Stimulated activated CD8-positive, alpha-beta memory T cell treated with anti-CD3 and anti-CD28 coated beads, Interleukin-4, amount 100 ng/mL, for 24 hours (primary cell): ENCODE data around the gene ELL2.
A peak's percentile ranks its signal among the peaks of the same experiment; 100 is the strongest.

Experiments used
- DNase-seq: peaks from one replicate; pipeline ENCODE4 v3.0.0-alpha.2; 2020; ENCODE audit warnings: low read depth

The ELL2 gene

DNA sequence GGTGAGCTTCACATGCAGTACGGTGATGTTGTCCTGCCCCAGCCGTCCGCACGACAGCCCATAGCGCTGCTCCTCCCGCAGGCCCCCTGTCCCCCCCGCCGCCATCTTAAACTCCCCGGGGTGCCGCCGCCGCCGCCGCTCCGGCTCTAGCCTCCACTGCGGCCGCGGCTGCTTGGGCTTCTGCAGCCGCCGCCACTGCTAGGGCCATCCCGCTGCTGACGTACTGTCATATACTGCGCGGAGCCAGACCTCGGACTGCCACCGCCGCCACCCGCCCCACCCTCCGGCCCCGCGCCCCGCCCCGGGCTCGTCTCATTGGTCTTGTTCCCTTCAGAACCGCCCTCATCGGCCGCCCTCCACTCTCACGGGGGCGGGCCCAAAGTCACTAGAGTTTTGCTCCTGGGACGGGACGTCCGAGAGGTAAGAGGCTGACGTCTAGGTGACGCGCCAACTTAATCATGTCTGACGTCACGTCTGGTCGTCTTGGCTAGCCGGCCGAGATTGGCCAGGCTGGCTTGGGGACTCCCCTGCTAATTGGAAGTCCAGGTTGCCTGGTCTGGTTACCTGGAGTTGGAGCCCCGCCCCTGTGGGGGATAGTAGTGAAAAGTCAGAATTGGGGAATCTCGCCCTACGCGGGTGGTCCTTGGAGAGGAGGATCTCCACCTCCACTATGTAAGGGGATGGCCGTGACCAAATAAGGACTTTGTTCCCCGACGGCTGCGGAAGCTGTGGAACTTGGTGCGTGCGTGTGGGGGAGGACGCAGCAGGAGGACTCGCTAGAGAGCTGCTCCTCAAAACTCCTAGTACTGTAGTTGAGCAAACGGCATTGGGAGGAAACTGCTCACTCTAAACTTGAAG lies at the start of gene ELL2:
ELL2 (minus strand) TSS at position 235 of the 858 bp plus-strand sequence; CDS start at position 105, 130 bp downstream.
- DNase-seq = peak; percentile 95

DNA sequence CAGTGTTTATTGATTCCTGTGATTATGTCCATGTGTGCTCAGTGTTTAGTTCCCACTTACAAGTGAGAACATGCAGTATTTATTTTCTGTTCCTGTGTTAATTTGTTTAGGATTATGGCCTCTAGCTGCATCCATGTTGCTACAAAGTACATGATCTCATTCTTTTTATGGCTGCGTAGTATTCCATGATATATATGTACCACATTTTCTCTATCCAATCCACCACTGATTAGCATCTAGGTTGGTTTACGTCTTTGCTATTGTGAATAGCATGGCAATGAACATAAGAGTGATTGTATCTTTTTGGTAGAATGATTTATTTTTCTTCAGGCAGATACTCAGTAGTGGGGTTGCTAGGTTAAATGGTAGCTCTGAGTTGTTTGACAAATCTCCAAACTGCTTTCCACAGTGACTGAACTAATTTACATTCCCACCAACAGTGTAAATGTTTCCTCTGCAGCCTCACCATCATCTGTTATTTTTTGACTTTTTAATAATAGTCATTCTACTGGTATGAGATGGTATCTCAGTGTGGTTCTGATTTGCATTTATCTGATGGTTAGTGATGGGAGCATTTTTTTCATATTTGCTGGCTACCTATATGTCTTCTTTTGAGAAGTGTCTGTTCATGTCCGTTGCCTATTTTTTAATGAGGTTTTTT lies 47.5 kb upstream of the ELL2 start:
- no peak for DNase-seq

GRCh38 chr5:96008487-96008886 lies 46.8 kb upstream of the ELL2 start:
- DNase-seq = no peak

GRCh38 chr5:96007051-96007450 lies 45.4 kb upstream of the ELL2 start:
- DNase-seq = no peak

GRCh38 chr5:96006291-96006690 lies 44.6 kb upstream of the ELL2 start:
- DNase-seq = no peak

- DNase-seq = no peak
Observed at GRCh38 chr5:96004754-96005153, 43.1 kb upstream of the ELL2 start.

DNA sequence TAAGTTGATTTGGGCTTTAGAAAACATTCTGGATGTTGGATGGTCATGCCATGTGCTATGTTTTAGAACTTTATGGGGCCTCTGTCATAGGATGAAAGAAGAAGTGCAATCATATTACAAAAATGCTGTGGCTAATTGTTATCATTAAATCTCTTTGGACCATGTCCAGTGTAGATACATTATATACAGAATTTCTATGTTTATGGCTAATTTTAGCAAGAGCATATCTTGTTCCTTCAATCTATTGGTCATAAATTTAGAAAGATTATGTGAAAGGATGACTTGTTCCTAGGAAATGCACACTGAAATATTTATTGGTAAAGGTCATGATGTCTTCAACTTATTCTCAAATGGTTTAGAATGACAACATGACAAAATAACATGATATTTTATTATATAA lies 42.4 kb upstream of the ELL2 start:
- no peak for DNase-seq

DNA sequence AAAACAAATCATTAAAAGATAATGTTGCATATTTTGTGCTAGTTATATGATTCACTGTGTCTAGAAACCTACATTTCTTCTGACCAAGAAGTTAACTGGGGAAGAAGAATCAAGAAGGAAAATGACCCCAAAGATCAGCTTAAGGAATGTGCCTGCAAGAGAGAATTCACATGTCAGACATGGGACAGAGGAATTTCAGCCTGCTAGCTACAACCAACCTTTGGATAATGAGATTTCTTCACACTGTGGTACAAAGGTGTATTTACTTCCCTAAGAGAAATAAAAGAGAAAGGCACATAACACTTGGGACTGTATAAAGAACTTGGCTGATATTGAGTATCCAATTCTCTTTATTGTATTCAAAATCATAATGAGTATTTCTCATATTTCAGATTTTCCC lies 39.6 kb upstream of the ELL2 start:
- no peak for DNase-seq

- no peak for DNase-seq
Observed at GRCh38 chr5:96000308-96000707, 38.7 kb upstream of the ELL2 start.

DNA sequence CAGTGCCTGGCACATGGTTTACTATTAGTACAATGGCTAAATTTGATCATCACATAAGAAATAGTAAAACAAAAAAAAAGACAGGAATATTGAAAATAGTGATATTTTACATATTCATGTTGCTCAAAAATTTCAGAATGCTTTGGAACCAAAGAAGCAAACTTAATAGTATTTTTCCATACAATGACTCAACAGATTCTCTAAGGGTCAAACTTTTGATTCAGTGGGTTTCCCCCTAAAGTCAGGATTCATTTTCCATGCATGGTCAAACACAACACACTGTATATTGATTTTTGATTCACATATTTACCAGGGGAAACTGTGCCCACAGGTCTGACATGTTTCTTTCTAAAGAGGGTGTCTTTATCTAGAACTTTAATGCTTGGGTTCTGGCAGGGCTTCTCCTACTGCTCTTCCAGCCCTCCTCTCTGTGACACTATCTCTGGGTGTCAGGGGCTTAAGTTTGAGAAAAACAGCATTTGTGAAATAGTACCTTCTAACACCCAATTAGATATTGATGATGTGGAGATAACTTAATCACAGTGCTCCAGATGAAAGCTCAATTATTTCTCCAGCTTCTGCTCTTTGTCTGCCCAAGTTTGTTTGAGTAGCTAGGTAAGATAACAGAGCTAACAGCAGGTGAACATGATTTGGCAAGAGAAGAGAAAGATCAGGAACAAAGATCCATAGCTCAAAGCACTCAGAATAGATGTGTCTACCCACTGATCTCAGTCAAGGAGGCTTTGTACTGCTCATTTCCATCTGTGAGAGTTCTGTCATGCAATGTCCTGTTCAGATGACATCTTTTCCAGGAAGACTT lies 35.5 kb upstream of the ELL2 start:
- DNase-seq = no peak

DNA sequence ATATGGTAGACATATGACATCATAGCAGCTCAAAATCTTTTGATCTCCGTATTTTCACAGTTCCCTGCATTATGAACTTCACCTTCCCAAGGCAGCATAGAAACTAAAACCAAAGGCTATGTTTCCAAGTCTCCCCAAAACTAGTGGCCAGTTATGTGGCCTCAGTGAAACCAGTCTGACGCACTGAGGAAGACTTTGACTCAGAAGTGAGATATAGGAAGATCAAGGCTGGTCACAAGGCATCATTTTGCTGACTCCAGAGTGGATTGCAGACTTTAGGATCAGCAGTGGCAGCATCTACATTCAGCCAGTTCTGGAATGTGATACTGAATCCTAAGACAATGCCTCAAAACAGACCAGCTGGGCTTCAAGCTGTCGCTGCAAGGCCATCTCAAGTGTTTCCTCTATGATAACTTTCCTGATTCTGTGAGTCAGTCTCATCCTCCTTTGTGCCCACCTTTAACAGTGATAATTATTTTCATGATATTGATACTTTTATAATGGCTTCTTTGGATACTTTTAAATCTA lies 34.4 kb upstream of the ELL2 start:
- DNase-seq = no peak

GRCh38 chr5:95993776-95994175 lies 32.1 kb upstream of the ELL2 start:
- DNase-seq = no peak

- DNase-seq = no peak
Observed at GRCh38 chr5:95993266-95993665, 31.6 kb upstream of the ELL2 start.

DNA sequence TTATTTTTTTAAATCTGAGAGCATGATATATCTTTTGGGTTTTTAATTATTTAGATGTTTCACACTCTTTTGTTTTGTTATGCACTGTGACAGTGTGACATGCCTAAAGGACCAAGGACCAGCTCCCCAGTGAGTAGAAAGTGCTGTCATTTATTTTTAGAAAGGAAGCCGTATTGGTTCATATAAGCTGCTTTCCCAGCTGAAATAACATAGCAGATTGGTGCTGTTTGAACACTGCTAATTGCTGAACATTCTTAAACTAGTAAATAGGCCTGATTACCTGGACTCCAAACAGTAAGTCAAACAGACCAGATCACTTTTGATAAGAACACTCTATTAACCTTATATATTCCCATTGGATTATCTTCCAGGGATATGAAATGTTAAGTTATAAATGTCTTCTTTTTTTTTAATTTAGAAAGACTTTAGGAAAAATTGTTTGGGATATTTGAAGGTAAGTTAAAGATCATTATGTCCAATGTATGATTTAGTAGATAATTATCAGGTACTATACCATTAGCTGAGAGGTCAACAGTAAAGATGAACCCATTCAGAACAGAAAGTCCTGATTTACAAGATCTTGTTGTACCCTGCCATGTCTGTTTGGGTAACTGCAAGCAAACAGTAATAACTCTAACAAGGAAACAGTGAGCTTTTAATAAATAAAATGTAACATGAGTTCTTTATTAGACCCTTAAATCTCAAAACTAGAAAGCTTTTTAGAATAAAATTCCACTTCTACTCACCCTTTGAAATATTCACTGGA lies 27.8 kb upstream of the ELL2 start:
- DNase-seq = no peak

DNA sequence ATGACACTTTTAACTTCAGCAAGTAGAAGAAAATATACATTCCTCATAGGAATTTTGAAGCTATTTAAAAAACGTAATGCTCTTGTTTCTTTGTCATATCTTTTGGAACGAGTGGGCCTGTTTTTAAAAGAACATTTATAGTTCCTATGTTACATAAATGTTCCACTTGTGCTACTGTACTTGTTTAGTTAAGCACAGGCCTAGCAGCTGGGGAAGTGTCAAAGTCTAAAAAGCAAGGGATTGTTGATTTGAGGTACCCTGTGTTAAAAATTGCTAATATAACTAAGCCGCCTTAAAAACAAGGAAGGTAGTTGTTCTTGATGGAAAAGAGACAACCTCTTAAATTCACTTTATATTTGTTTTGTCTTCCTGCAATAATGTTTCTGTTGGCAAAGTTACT lies 27.2 kb upstream of the ELL2 start:
- no peak for DNase-seq

DNA sequence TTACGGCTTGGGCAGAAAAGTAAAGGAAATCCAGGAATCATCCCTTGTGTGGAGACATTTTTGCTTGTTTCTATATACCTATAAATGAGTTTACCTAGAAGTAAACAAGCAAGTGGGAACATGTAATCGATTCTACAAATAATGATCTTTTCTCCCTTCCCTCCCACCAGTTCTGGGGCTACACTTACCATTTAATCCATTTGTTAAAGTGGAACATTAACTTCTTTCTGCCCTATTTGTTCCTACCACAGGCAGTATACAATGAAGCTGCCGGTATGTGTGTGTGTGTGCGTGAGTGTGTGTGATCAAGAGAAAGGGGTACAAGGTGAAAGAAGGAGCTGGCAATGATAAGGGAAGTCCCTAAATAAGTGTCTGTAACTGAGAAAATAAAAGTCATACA lies 26.4 kb upstream of the ELL2 start:
- no peak for DNase-seq

DNA sequence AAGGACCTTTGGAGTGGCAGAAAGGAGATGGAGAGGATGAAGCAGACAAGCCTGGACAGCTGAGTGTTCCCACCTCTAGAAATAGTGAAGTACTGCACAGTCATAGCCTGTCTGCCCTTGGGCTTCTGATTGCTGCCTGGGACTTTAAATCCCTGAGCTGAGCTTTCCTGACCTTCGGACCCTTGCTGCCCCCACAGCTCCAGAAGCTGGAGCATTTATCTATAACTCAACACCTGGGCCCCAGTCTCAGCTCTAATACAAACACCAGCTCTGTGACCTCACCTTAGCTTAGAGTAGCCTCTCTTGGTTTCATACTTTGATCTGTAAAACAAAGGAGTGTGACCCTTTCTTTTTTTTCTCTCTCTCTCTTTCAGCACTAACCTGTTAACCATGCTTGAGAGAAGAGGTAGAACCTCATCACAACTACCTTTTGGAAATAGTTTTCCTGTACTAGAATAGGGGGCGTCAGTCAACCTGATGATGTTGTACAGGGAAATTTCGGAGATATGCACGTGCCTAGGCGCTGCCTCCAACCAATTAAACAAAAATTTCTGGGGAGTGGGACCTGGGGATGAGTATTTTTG lies 25.4 kb upstream of the ELL2 start:
- no peak for DNase-seq

- no peak for DNase-seq
Observed at GRCh38 chr5:95986001-95986400, 24.4 kb upstream of the ELL2 start.

DNA sequence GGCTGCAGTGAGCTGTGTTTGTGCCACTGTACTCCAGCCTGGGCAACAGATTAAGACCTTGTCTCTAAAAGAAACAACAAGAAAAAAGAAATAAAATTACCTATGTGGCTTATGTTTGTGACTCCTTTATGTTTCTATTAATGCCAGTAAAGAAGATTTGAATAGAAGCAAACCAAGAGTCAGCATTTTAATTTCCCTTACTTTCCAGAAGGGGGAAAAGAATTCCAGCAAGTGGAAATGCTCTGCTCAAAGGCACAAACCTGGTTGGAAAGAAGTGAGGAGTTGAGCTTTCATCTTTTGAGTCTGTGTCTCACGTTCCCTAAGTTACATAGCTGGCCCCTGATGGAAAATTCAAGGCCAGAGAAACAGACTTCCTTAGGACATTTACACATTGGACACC lies 23.6 kb upstream of the ELL2 start:
- no peak for DNase-seq

GRCh38 chr5:95984287-95984938 lies 22.8 kb upstream of the ELL2 start:
- DNase-seq = no peak

GRCh38 chr5:95983509-95983908 lies 21.9 kb upstream of the ELL2 start:
- DNase-seq = no peak
